EH (cell line): ENCODE data around the gene CEND1.
A peak's percentile ranks its signal among the peaks of the same experiment; 100 is the strongest.

Source experiments
- DNase-seq: peaks from one replicate; pipeline ENCODE4 v3.0.0-alpha.2; 2015; ENCODE audit warnings: low read depth

CEND1 gene

GRCh38 chr11:789943-790342 is at the start of gene CEND1:
CEND1 (minus strand) TSS chr11:790090; CDS start chr11:788576, 1,514 bp downstream.
- DNase-seq, result peak; percentile 65

GRCh38 chr11:839280-839623 is 49.4 kb upstream of the CEND1 start:
- no peak for DNase-seq

DNA sequence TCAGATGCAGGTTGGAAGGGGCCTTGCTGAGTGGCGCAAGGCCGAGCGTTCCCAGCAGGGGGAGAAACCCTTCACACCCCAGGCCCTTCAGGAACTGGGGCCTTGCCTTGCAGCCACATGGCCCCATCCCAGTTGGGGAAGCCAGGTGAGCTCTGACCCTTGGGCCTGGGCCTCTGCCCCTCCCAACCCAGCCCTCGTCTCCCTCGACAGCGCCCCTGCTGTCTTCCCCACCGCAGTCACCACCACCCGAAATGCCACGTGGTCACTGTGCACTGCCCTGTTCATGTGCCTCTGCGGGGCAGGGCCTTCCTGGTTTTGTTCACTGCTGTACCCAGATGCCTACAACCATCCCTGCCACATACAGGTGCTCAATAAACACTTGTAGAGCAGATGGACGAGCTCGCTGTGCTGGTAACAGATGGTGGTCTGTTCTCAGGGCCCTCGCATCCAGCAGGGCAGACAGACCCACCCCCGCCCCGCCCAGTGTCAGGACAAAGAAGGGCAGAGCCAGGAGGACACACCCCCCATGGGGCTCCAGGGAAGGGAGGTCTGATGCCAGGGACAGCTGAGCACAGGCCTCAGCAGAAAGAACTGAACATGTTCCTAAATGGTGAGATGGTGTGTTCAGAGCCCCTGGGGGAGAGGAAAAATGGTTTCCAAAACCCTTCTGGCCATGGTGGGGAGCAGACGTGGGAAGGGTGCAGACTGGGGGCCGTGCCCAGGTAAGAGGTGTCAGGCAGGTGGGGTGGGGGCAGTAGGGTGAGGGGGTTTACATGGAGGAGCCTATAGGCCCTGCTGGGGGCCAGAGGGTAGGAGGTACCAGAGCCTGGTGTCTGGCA is 48.8 kb upstream of the CEND1 start:
- DNase-seq, result peak; percentile 40

DNA sequence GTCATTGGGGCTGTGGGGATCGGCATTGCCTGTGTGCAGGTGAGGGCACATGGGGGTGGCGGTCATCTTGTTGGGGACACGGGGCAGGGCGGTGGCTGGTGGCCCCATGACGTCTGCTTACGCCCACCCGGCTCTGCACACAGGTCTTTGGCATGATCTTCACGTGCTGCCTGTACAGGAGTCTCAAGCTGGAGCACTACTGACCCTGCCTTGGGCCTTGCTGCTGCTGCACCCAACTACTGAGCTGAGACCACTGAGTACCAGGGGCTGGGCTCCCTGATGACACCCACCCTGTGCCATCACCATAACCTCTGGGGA is 48.1 kb upstream of the CEND1 start:
- DNase-seq, result no peak

DNA sequence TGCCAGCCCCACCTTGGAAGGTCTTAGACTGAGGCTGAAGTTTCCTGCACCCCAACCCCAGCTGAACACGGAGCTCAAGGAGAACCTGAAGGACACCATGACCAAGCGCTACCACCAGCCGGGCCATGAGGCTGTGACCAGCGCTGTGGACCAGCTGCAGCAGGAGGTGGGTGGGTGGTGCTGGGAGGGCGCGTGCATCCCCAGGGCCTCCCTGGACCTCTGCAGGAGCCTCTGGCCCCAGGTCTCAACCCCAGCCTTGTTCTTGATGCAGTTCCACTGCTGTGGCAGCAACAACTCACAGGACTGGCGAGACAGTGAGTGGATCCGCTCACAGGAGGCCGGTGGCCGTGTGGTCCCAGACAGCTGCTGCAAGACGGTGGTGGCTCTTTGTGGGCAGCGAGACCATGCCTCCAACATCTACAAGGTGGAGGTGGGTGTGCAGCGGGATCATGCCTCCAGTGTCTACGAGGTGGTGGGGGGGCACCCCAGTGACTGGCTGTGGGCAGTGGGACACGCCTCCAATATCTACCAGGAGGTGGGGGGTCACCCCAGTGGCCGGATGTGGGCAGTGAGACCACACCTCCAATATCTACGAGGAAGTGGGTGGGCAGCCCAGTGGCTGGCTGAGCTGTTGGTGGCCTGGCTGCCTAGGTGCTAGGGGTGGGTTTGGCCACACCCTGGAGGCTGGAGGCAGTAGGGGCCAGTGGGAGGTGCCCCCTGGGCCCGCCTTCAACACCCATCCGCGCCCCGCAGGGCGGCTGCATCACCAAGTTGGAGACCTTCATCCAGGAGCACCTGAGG is 47.5 kb upstream of the CEND1 start:
- no peak for DNase-seq

DNA sequence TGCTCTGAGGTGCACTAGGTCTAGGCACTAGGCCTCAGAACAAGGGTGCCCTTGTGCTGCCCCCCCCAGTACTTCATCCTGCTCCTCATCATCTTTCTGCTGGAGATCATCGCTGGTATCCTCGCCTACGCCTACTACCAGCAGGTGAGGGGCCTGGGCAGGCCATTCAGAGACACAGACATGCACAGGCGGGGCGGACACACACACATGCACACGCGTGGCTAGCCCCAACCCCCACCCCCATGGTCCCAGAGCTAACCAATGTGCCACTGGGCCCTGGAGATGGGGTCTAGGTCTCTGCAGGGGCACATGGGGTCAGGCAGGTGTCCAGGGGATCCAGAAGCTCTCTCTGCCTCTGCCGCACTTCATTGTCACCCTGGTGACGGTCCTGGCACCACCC is 46.8 kb upstream of the CEND1 start:
- DNase-seq, result no peak

DNA sequence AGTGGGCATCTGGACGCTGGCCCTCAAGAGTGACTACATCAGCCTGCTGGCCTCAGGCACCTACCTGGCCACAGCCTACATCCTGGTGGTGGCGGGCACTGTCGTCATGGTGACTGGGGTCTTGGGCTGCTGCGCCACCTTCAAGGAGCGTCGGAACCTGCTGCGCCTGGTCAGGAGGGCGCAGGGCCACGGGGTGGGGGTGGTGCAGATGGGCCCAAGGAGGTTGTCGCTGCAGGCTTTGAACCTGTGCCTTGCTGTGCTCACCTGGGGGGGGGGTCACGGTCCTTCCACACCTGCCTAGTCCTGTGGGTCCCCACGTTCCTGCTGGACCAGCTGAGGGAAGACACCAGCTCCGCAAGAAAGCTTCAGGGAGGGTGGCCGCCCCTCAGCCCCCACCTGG is 46.4 kb upstream of the CEND1 start:
- no peak for DNase-seq

- peak; percentile 87 for DNase-seq
Observed at GRCh38 chr11:834371-835316, 44.8 kb upstream of the CEND1 start.

DNA sequence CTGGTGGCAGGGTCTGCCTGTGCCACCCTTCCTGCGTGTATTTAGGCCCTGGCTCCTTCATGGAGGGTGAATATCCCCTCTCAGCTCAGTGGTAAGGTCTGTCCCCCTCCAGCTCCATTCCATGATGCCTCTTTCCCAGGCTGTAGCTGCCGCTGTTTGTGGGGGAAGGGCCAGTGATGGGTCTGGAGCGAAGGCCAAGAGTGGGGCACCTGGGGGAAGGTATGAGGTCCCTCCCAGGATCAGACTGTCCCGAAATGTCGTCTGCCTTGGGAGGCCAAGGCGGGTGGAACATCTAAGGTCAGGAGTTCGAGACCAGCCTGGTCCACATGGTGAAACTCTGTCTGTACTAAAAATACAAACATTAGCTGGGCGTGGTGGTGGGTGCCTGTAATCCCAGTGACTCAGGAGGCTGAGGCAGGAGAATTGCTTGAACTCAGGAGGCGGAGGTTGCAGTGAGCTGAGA is 44.0 kb upstream of the CEND1 start:
- DNase-seq, result peak; percentile 34

DNA sequence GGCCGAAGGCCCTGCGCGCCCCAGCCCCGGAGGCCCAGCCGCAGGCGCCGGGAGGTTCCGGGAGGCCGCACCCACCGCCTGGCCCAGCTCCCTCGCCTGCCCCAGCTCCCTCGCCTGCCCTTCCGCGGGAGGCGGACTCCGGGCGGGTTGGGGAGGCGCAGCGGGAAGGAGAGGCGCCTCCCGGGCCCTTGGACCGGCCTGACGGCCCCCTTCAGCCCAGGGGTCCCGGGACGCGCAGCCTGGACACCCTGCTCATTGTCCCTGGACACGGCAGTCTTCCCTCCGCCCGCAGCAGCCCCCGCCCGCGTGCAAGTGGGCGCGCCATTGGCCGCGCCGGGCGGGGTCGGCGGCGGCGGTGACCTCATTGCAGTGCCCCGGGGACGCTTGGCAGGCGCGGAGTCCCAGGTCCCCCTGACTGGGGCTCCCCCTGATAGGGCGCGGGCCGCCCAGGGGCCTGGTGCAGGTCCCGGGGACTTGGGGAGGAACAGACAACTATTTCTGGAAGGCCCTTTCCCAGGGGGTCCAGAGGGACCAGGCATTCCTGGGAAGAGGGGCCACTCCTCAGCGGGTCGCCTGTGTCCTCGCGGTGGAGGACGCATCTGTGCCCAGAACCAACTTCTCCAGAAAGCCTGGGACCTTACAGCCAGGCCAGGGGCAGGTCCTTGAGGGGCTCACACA is 43.4 kb upstream of the CEND1 start:
- DNase-seq, result peak; percentile 57

DNA sequence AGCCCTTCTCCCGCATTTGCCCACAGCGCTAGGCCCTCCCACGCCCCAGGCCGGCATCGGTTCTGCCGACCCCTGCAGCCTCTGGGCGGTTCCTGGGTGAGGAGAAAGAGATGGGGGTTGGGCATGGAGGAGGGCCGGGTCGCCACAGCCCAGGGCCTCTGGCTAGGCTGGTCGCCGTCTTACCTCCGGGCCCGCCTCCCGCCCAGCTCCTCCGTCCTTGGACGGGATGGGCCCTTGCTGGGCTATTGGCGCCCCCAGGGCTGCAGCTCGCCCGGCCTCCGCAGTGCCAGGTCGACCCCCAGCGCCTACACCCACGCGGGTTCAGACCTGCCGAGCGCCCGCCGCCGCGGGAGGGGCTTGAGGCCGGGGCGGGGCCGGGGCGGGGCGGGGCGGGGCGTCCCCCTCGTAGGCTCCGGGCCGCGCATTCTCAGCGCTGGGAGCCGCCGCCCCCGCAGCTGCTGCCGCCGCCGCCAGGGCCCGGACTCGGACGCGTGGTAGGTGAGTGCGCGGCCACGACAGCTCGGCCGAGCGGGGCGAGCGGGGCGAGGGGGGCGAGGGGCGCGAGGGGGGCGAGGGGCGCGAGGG is 42.7 kb upstream of the CEND1 start, which contains the start of gene CD151:
Gene CD151, plus strand, starts transcription at position 424 of the 585 bp plus-strand sequence. CDS start 3,118 bp downstream, outside the sequence.
- DNase-seq, result peak; percentile 67

GRCh38 chr11:831961-832528 is 42.2 kb upstream of the CEND1 start:
- no peak for DNase-seq

DNA sequence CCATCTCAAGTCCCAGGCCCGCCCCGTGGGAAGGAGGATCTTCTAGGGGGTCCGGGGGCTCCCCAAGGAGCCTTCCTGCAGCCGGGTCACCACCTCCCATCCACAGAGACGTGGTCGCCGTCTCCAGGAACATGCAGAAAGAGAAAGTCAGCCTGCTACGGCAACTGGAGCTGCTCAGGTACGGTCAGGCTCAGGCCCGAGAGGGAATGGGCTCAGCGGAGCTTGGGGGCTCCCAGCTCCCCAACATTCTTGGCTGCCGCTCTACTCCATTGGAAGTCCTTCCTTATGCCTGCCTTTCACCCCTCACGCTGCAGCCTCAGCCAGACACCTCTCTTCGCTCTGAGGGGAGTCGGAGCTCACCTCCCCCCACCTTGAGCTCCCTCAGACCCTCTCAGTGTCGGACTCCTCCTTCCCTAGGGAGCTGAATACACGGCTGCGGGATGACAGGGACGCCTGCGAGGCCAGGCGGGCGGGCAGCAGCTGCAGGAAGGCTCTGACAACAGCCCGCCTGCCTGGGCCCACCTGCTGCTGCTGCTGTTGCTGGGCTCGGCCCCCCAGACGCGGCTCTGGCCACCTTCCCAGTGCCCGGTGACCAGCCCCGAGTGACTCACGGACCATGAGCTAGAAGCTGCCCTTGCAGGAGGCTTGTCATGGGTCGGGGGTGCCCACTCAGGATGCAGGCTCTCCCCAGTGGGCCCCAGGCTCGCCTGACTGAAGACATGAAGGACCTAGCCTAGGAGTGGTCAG is 41.4 kb upstream of the CEND1 start:
- peak; percentile 63 for DNase-seq

DNA sequence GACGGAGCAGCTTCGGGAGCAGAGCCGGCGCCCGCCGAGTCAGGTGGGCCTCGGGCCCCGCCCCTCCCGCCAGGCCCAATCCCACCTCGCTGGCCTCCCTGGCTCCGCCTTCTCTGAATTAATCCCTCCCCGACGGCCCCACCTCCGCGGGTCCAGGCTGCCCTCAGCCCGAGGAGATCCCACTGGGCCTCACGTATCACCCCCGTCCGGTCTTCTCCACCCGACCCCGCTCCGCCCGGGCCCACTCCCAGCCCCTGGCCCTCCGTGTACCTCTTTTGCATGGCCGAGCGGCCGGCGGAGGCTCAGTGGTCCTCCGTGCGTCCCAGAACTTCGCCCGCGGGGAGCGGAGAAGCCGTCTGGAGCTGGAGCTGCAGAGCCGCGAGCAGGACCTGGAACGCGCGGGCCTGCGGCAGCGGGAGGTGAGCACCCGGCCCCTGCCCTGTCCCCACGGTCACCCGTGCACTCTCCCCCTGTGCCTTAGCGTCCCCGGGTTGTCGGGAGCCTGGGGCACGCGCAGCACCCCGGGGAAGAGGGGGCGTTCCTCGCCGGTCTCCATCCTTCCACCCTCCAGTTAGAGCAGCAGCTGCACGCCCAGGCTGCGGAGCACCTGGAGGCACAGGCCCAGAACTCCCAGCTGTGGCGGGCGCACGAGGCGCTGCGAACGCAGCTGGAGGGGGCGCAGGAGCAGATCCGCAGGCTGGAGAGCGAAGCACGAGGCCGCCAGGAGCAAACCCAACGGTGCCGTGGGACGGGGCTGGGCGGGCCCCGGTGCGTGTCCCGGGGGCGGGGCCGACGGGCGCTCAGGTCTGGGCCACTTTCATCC is 40.6 kb upstream of the CEND1 start:
- peak; percentile 74 for DNase-seq

- DNase-seq, result no peak
Observed at GRCh38 chr11:829847-830294, 40.0 kb upstream of the CEND1 start.

GRCh38 chr11:829176-829846 is 39.4 kb upstream of the CEND1 start:
- DNase-seq, result no peak

- DNase-seq, result no peak
Observed at GRCh38 chr11:828506-829175, 38.8 kb upstream of the CEND1 start.

DNA sequence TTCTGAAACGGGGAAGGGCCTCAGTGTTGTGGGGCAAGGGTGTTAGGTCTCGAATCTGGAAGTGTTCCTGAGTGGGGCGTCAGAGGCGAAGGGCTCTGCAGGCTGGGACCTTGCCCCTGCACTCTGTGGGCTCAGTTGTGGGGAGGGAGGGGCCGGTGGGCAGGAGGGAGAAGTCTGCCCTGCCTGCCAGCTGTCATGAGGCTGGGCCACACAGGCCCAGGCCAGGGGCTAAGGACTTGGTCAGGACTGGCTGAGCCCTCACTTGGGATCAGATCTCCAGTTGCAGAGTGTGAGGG is 38.0 kb upstream of the CEND1 start, which contains the start of gene CRACR2B:
Gene CRACR2B, plus strand, starts transcription at position 23 of the 296 bp plus-strand sequence. CDS start 689 bp downstream, outside the sequence.
- DNase-seq, result no peak
